CD4-positive, alpha-beta T cell treated with Interleukin-1 beta for 1 hour (primary cell): ENCODE measurements around the gene PRKAB1.

Experiments used
- DNase-seq, 2 donors: peaks; one replicate each; pipeline ENCODE4 v3.0.0-alpha.2; 2020 to 2022

PRKAB1 gene

DNA sequence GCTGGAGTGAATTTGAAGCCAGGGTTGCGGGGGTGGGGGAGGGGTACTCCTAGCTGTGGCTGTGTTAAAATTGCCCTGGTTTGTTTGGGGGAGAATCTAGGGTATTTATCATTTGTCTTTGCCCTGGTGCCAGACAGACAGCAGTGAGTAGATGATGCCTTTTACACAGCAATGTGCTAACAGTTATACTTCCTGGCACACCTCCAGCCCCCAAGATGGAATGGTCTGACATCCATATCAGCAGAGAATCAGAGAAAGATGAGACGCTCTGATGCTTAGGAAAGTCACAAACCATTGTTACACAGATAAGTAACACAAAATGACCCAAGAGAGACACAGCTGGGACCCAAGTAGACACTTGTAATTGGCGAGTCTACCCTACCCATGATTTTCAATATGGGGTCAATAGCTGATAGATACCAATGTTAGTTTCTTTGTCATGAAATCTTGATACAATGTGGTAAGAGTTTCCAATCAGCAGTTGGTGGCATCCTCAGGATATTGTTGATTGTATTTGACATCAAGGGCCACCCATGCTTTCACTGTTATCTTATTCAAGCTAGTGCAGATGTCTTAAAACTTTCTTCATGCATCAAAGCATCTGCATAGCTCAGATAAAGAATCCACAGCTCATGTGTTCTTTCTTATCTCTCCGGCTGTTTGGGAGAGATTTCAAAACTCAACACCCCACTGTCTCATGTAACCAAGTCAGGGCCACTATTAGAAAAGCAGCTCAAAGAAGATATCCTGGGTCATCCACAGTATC is 2.6 kb upstream of the PRKAB1 start:
- no peak for DNase-seq

DNA sequence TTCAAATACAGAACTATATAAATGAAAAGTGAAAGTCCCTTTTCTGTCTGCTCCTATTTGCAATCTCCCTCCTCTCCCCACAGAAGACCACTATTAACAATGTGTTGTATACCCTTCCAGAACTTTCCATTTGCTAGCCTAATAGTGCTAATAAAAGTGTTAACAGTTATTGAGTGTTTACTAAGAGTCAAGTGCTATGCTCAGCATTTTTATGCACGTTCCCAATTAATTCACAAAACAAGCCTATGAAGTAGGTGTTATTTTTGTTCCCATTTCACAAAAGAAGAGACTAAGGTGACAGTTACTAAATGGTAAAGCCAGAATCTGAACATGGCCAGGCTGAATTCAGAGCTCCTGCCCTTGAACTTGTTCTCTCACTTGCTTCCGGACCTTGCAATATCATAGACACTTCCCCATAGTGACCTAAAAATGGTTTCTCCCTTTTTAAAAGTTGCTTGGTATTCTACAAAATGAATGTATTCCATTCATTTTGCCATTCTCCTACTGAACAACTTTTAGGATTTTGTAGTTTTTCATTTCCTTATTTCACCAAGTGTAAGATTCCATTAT is 1.6 kb upstream of the PRKAB1 start:
- DNase-seq, result no peak

DNA sequence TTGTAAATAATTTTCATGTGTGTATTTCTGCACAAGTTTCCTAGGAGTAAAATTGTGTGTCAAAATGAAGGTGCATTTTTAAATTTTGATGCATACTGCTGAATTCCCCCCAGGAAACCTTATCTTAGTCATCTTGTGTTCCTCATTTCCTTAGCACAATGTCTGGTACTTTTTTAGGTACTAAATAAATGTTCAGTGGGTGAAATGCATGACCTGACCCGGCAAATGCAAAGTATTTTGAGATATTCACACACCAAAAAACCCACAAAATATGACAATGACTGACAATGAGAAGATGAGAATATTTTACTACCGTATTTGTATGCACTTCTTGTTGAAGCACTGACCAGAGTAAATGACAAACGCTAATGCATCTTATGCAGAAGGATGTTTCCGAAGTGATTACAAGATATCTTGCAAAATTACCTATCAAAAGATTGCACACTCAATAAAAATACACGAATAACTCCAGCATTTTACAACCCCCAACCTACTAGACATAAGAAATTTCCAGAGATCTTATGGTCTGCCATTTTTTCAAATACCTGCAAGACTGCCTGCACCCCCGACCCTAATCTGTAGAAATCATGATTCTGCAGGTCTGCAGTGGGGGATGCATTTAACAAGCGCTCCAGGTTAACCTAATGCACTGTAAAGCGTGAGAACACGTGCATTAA is 895 bp upstream of the PRKAB1 start:
- no peak for DNase-seq

DNA sequence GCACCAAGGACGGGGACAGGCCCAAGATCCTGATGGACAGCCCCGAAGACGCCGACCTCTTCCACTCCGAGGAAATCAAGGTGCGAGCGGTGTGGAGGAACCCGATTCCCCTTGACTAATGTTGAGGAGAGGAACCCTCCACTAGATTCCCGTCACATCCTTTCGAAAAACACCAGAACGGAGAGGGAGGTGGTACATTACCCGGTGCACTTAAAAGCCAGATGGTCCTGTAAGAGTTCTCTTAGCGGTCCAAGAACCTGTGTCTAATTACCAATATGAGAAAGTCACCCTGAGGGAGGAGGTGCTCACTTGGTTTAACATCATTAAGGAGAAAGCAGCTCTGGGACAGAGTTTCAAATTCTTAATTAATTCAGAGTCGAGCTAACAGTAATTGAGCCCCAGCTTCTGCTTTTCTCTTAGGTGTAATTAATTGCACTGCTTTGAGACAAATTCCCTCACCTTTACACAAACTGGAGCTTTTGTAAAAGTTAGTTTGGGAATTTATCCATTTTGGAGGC is 450 bp downstream of the PRKAB1 start:
- no peak for DNase-seq

DNA sequence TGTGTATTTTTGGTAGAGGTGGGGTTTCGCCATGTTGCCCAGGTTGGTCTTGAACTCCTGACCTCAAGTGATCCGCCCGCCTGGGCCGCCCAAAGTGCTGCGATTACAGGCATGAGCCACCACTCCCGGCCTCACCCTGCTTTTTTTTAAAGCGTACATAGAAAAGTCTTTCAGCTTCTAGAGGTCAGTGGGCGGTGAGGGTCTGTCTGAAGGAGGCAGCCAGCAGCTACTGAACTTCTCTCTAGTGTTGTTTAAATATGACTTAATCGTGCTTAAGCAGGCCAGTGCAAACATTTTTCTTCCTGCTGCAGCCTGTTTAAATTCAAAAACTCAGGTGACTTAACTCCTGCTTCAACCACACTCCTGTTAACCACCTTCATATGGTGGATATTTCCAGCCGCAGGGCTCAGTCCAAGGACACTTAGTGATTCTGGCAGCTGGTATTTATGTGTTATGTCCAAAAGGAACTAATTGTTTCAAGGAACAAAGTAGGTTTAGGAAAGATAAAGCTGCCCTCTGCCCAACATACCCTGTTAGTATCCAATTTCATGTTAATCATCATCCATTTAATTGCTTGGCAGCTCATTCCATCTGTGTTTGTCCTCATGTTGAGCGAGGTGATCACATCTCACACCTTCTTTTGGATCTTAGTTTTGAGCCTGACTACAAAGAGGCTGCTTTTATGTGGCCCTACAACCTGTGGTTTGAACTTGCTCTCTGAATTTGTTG is 2.0 kb downstream of the PRKAB1 start:
- DNase-seq, result no peak

DNA sequence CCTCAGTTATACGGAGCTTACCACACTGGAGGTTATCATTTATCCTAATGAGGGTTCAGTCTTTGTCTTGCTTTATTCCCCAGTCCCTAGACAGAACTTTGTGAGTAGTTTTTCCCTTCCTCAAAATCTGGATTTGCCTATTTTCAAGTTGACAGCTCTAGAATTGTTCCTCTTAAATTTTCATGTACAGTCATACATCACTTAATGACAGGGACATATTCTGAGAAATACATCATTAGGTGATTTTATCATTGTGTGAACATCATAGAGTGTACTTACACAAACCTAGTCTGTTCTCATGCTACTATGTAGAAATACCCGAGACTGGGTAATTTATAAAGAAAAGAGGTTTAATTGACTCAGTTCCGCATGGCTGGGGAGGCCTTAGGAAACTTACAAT is 3.1 kb downstream of the PRKAB1 start:
- no peak for DNase-seq

DNA sequence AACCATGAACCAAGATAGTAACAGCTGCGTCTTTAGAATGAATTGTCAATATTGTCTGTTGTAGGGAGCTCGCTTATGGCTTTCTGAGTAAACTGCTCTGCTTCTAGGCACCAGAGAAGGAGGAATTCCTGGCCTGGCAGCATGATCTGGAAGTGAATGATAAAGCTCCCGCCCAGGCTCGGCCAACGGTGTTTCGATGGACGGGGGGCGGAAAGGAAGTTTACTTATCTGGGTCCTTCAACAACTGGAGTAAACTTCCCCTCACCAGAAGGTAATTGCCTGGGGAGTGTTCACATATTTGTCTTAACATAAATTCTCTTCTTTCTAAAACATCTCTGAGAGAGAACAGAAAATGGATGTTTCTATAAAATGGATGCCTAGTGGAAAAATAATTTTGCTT is 4.3 kb downstream of the PRKAB1 start:
- no peak for DNase-seq

DNA sequence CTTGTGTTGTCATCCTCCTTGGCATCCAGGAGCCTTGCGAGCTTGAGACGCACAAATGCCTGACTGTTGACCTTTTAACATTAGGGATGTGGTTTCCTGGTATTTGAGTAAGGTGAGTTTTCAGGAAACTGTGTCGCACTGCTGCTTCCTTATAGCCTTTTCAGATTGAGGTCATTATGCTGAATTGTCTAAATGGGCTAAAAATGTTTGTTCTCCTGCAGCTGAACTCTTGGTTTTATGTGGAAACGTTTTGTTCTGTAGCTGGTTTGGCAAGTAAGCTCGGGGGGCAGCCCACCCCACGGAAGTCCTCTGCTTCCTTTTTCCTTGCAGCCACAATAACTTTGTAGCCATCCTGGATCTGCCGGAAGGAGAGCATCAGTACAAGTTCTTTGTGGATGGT is 5.7 kb downstream of the PRKAB1 start:
- DNase-seq, result no peak

DNA sequence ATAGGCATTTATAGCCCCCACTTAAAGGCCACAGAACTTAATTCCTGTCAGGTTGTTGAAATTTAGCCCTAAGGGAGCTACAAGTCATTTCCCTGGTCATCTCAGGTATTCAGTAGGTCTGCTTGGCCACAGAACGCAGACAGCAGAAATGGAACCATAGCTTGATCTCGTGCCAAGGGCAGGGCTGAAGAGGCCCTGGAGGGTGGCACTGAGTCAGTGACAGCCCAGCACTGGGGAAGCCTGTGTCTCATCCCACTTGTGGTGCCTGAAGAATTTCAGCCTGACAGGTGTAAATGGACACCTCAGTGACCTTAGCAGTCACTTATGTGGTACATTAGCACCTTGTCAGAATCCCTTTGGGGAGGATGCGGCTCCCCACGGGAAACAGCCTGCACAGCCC is 6.6 kb downstream of the PRKAB1 start:
- DNase-seq, result no peak

DNA sequence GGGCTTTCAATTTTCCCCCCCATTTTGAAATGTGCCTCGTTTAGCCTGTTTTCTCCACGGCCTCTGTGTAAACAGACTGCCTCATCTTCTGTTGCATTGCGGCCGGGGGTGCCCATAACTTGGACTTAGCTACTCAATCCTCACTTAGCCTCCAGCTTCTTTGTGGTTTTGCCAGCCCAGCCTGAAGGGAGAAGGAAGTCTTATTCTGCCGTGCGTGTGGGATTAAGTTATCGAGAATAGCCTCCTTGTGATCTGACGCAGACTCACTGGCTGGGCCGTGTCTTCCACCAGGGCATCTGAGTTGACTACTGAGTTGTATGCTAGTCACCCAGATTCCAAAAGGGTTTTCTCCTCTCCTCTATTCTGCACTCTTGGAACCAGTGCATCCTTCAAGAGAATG is 8.1 kb downstream of the PRKAB1 start:
- DNase-seq, result no peak

DNA sequence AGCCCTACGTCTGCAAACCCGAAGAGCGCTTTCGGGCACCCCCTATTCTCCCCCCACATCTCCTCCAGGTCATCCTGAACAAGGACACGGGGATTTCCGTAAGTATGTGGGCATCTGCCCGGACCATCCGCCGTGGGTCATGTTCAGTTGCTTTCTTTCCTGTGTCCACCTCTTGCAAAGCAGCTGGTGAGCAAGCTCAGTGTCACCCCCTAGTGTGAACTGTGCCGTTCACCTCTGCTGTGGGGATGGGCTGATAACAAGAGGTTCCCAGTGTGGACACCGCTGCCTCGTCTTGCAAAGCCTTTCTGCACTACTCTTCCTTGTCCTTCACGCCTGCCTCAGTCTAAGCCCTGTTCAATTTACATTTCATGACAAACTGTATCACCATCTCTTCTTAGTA is 8.6 kb downstream of the PRKAB1 start:
- DNase-seq, result no peak

DNA sequence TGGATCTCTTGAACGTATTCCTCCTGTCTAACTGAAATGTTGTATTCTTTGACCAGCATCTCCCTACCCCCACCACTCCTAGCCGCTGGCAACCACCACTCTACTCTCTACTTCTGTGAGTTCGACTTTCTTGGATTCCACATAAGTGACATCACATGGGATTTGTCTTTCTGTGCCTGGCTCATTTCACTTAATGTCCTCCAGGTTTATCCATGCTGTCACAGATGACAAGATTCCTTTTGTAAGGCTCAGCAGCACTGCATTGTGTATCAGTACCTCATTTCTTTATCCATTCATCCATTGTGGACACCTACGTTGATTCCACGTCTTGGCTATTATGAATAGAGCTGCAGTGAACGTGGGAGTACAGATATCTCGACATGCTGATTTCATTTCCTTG is 10.5 kb downstream of the PRKAB1 start:
- DNase-seq, result no peak

DNA sequence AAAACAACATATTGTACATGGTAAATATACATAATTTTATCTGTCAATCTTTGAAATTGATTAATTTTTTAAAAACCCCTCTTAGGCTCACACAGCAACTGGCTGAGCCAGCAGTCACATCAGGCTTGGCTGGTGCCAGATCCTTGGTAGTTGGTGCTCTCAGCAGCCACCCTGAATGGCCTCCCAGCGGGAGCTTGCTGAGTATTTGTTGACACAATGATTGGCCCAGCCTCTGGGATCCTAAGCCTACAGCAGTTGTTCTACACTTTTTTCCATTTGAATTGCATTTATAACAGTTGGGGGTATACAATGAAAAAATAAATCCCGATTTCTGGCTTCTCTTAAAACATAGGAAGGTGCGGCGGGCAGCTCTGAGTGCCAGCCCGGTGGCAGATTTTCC is 11.1 kb downstream of the PRKAB1 start:
- no peak for DNase-seq

DNA sequence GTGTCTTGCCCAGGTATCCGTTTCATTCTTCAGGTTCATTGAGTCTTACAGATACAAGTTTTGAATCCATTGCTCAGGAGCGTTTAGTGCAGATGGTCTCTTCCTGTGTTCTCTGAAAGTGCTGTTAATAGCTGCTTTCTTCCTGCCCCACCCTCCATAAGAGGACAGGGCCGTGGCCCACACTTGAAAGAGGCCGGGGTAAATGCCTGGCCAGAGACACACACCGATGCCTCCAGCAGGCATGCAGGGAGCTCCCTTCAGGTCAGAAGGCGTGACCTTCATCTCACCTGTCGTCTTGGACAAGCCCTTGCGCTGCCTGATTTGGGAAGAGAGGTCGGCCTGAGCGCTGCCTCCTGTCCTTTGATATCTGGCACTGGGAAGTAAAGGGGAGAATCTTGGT is 11.6 kb downstream of the PRKAB1 start:
- no peak for DNase-seq

DNA sequence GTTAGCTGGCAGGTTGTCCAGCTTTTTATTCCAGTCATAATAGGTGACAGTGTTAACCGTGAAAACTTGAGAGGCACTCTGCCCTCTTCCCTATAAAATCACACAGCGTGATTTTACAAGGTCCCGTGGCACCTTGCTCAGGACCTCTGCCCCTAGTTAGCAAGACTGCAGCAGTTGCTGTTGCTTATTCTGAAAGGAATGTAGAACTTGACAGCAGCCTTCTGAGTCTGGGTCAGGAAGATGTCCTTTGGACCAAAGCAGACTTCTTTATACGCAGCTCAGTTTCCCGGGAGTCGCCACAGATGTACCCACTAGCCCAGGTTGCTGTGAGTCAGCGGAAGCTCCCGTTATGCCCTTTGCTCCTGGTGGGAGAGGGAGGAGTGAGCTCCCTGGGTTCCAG is 13.2 kb downstream of the PRKAB1 start:
- DNase-seq, result no peak

DNA sequence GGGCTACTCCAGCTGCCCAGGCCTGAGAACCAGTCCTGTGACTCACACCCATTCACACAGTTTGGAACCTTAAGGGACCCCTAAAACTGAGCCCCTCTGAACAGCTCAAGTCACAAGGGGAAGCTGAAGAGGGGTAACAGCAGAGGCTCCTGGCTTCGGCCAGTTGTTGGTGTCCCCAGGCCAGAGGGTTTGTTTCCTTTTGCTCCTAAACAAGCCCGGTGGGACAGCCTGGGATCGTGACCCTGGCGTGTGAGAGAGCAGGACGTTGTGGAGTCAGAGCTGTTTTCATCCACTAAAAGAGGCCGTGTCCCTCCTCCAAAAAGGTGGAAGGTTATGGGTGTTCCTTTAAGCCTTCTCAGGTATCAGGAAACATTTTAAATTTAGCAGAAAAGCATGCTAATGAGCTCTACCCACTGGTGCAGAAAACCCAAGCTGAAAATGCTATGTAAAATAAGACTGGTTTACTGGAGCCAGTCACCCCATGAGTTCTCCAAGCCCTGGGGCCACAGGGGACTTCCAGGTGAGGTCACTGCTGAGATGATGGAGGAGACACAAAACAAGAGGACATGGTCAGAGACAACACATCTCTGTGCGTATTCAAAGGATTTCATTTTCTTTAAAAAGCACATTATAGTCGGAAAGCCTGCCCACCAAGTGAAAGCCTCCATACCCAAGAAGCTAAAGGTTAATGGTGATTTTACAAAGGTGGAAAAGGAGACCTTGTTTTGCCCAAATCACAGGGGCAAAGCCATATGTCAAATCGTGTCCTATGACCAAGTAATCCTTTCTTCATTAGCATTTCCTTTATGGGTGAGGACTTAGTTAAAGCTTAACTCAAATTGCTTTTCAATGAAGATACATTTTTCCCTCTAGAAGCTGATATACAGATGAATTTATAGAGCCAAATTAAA is 14.1 kb downstream of the PRKAB1 start:
- no peak for DNase-seq

DNA sequence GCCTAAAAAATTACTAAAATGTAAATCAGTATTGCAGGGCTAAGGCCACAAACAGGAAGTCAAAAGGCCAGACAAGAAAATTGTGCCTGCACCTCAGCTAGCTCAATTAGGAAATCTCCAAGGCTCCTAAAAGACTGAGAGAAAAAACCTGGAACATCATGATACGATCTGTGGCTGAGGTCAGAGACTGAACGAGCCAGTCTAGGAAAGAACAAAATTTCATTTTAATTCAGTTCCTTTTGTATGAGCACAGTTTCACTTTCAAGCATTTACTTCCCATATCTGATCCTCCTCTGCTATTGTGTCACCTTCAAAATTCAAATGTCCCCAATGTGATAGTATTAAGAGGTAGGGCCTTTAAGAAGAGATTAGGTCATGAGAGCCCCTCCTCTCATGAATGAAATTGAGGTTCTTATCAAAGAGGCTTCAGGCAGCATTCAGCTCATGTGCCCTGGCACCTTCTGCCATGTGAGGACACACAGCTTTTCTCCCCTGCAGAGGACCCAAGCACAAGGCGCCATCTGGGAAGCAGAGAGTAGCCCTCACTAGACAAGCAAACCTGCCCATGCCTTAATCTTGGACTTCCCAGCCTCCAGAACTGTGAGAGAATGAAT is 14.8 kb downstream of the PRKAB1 start:
- DNase-seq, result no peak

DNA sequence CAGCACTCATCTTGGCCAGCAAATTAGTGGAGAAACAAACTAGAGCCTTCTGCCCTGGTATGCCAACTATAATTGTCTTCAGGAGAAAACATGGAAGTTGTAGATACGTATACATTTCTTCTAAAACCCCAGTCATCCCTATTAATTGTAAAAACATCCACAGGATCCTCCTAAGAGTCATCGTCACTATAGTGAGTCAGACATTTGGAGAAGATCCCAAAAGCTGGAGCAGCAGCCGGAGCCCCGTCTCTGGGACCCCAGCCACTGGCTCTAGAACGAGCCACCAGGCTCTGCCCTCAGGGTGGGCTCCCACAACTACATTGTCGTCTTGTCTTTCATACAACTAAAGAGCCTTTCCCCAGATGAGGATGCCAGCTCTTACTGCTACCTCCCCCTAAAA is 15.5 kb downstream of the PRKAB1 start:
- no peak for DNase-seq

DNA sequence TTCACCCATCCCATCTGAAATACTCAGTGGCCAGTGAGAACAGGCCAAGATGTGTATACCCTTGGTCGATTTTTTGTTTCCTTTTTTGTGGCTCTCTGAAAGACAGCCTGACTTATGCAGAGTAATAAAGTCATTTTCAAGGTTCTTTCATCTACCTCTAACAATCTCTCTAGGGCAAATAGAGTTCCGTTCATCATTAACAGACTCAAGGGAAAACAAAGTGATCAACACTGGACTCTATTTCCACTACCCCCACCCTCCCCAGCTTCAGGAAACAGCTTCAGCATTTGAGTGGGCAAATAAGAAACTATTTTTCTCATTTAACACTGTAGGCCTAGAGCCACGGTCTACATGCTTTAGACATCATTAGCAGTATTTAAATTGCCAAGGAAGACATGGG is 15.9 kb downstream of the PRKAB1 start:
- DNase-seq, result no peak

DNA sequence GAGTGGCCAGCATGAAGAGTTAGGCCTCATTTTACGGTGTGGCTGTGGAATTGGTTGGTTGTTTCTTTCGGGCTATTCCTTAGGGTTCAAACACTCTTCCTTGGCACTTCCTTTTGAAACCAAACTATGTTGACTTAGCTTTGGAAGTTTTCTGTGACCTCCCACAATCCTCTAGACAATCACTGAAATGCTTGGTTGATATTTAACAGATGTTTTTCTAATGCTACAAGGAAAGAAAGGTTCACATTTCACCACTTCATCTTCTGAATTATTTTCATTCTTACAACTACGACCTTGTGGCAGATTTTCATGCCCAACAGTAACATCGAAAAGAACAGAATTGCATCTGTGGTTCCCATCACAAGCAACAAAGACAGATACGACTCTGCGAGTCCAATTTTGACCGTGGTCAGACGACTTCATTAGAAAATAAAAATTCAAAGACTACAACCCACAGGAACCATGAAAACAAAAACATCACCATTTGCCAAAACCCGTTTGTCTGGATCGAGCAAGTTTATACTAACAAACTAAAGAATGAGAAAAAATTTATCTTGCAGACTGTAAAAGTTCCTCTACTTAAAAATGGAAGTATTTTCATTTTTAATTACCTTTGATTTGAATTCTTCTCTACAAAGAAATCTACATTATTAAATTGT is 16.9 kb downstream of the PRKAB1 start:
- no peak for DNase-seq

DNA sequence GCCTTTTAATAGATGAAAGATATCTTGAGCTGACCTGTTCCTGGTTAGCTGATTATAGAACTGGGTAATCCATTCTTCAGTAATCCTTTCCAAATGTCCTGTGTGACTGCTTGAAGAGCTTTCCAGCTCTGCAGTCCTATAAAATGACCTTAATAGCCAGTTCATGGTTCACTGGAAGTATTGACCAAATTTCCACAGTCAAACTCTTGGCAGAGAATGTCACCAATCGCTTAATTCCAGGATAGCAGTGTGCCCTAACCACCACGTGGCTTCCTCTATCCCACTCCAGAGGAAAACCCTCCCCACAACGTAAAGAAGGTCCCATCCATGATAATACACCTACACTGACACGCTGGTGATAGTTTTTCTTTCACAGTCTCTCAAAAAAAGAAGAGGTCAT is 17.4 kb downstream of the PRKAB1 start:
- DNase-seq, result no peak
